CD14-positive monocyte (primary cell): ENCODE results near the gene KLHDC8A. TPM values are rescaled to one million over a fixed set of nuclear protein-coding genes. Genes with fewer than 3 reads are reported as not detected.

Experiments used
- DNase-seq, 3 donors: peaks; one replicate each; pipeline ENCODE4 v3.0.0-alpha.2; 2011 to 2022
- H2AFZ ChIP-seq: 2 replicates; pipeline ENCODE4 v1.6.0; 2012; ENCODE audit warnings: mild to moderate bottlenecking, low read depth, low read length, inconsistent platforms; ENCODE audit not compliant: insufficient read depth, poor library complexity, severe bottlenecking
- H3K27ac ChIP-seq, 2 donors: 1 replicate in 1 of 2; 2 replicates in 1 of 2; pipeline ENCODE4 v1.5.1; 2012 to 2013; ENCODE audit warnings: low read length in 2 of 2, control low read depth in 1 of 2, inconsistent platforms in 1 of 2, low read depth in 1 of 2, mild to moderate bottlenecking in 1 of 2
- H3K27me3 ChIP-seq, 2 donors: one replicate each; pipeline versions ENCODE4 v1.6.0 to v1.6.1; 2011 to 2013; ENCODE audit warnings: low read length in 2 of 2; ENCODE audit not compliant: control insufficient read depth in 2 of 2, insufficient read depth in 2 of 2
- H3K36me3 ChIP-seq, 2 donors: replicated peaks in 1 of 2; 1 replicate in 1 of 2; 2 replicates in 1 of 2; pipeline versions ENCODE4 v1.5.1 to v1.6.1; 2012 to 2013; ENCODE audit warnings: low read length in 2 of 2, control low read depth in 1 of 2, inconsistent platforms in 1 of 2, mild to moderate bottlenecking in 1 of 2; ENCODE audit not compliant: insufficient read depth in 2 of 2, control insufficient read depth in 1 of 2
- H3K4me1 ChIP-seq, 2 donors: 1 replicate in 1 of 2; 2 replicates in 1 of 2; pipeline versions ENCODE4 v1.5.1 to v1.6.1; 2012 to 2013; ENCODE audit warnings: low read length in 2 of 2, control low read depth in 1 of 2, inconsistent platforms in 1 of 2, mild to moderate bottlenecking in 1 of 2, moderate library complexity in 1 of 2; ENCODE audit not compliant: insufficient read depth in 2 of 2, control insufficient read depth in 1 of 2
- H3K4me2 ChIP-seq: replicated peaks from 2 replicates; pipeline ENCODE3; 2012; ENCODE audit warnings: low read length, moderate library complexity, mild to moderate bottlenecking; ENCODE audit not compliant: poor library complexity, severe bottlenecking; ENCODE audit errors: extremely low read depth
- H3K4me3 ChIP-seq, 3 experiments: fragments of 200-600 bp in 1 of 3; sonication (generic) in 1 of 3; replicated peaks in 1 of 3; 1 replicate in 2 of 3; 2 replicates in 1 of 3; pipeline ENCODE4 v1.5.1; 2011 to 2013; ENCODE audit warnings: low read length in 3 of 3, mild to moderate bottlenecking in 3 of 3, control low read depth in 2 of 3, low read depth in 2 of 3, inconsistent platforms in 1 of 3, moderate library complexity in 1 of 3
- H3K79me2 ChIP-seq: 2 replicates; pipeline ENCODE4 v1.6.0; 2012; ENCODE audit warnings: mild to moderate bottlenecking, control low read depth, inconsistent platforms, low read length, moderate library complexity; ENCODE audit not compliant: insufficient read depth
- H3K9ac ChIP-seq: 2 replicates; pipeline ENCODE4 v1.6.0; 2017; ENCODE audit warnings: low read length, mild to moderate bottlenecking; ENCODE audit not compliant: insufficient read depth, poor library complexity, severe bottlenecking
- H3K9me3 ChIP-seq, 2 donors: replicated peaks in 1 of 2; 1 replicate in 1 of 2; 2 replicates in 1 of 2; pipeline versions ENCODE4 v1.5.1 to v1.6.1; 2012 to 2013; ENCODE audit warnings: low read length in 2 of 2, control low read depth in 1 of 2; ENCODE audit not compliant: control insufficient read depth in 1 of 2, insufficient read depth in 1 of 2
- H4K20me1 ChIP-seq: 2 replicates; pipeline ENCODE4 v1.6.0; 2012; ENCODE audit warnings: mild to moderate bottlenecking, low read length, control low read depth, moderate library complexity; ENCODE audit not compliant: insufficient read depth
- H3K27ac Mint-ChIP-seq, 7 donors: one replicate each; pipeline ENCODE4 v1.8.0; 2020; ENCODE audit warnings: mild to moderate bottlenecking in 7 of 7, mixed read lengths in 7 of 7, moderate library complexity in 6 of 7, inconsistent platforms in 2 of 7
- H3K27me3 Mint-ChIP-seq, 3 donors: one replicate each; pipeline ENCODE4 v1.8.0; 2021 to 2022; ENCODE audit warnings: low read depth in 3 of 3, mild to moderate bottlenecking in 3 of 3, mixed read lengths in 3 of 3, moderate library complexity in 3 of 3, inconsistent platforms in 1 of 3
- H3K36me3 Mint-ChIP-seq, 2 donors: one replicate each; pipeline ENCODE4 v1.8.0; 2020; ENCODE audit warnings: mixed read lengths in 2 of 2, inconsistent platforms in 1 of 2, mild to moderate bottlenecking in 1 of 2
- H3K4me1 Mint-ChIP-seq: one replicate; pipeline ENCODE4 v1.8.0; 2020; ENCODE audit warnings: mild to moderate bottlenecking, mixed read lengths
- H3K4me3 Mint-ChIP-seq, 2 donors: one replicate each; pipeline ENCODE4 v1.8.0; 2020; ENCODE audit warnings: mild to moderate bottlenecking in 2 of 2, mixed read lengths in 2 of 2, moderate library complexity in 1 of 2
- H3K9me3 Mint-ChIP-seq, 7 donors: one replicate each; pipeline ENCODE4 v1.8.0; 2020 to 2022; ENCODE audit warnings: mixed read lengths in 7 of 7, mild to moderate bottlenecking in 6 of 7, moderate library complexity in 6 of 7, inconsistent platforms in 2 of 7
- WGBS: methylation state at CpG from one replicate; pipeline ENCODE4 v1.1.5; 2013; ENCODE audit warnings: missing lambda C conversion rate; ENCODE audit not compliant: insufficient coverage; 5-methylcytosine and 5-hydroxymethylcytosine counted together
- intact Hi-C, 2 donors: fragments of 100-400 bp; cut with micrococcal nuclease; formaldehyde crosslinking; loops; one replicate each; pipeline versions ENCODE4 v1.15.0 to v1.15.1; 2023
- polyA plus RNA-seq, 3 donors: library from polyadenylated mRNA; depleted of rRNA in 1 of 3; unstranded in 2 of 3; stranded (reverse) in 1 of 3; fragments of 300-500 nt in 2 of 3; fragments of >200 nt in 1 of 3; fragmentation: Illumina TruSeq in 2 of 3; gene quantifications; 1 replicate in 2 of 3; 2 replicates in 1 of 3; pipeline ENCODE4 v1.2.3, GENCODE V29; 2012 to 2021
- TF ChIP-seq, protein P1 (sequence below): fragments of 200-600 bp; IDR thresholded peaks from one replicate; pipeline ENCODE4 v1.8.0; 2022; ENCODE audit warnings: antibody characterized with exemption, mild to moderate bottlenecking

Gene KLHDC8A
- polyA plus RNA-seq, 3 donors = not detected

- H3K27ac Mint-ChIP-seq = no peak overlapping the region
These were observed 38.9 kb upstream of the KLHDC8A start for GRCh38 chr1:205395616-205396015.

GRCh38 chr1:205392650-205393049 is 35.9 kb upstream of the KLHDC8A start:
- DNase-seq = no peak
- Mint-ChIP-seq H3K4me1 (no peaks in the 10 kb centered on the region), H3K27me3 (peaks cover 22 to 44% (median 29%) of the 10 kb centered on the region in 3 donors), H3K9me3 (peaks cover 0 to 6% (median 2%) of the 10 kb centered on the region in 7 donors), H3K27ac (no peak overlapping the region), H3K4me3 (peak overlapping the region in 1 of 2 donors; percentile 5), H3K36me3 (no peaks in the 10 kb centered on the region)
- H3K9me3 ChIP-seq = no peaks in the 10 kb centered on the region
- no peak overlapping the region for H3K27ac ChIP-seq
- H4K20me1 ChIP-seq = no peaks in the 10 kb centered on the region
- H3K9ac ChIP-seq = no peak overlapping the region
- no peaks in the 10 kb centered on the region for H3K4me1 ChIP-seq
- intact Hi-C loops = no loop called here
- H3K27me3 ChIP-seq = peaks cover 6 to 19% of the 10 kb centered on the region in 2 donors
- H3K36me3 ChIP-seq = no peaks in the 10 kb centered on the region
- WGBS = no CpG with 5 or more reads among the region's 1 CpG
- H3K4me3 ChIP-seq = no peak overlapping the region
- H3K4me2 ChIP-seq = no peak overlapping the region
- no peaks in the 10 kb centered on the region for H3K79me2 ChIP-seq
- no peak overlapping the region for H2AFZ ChIP-seq
- TF ChIP-seq, protein P1, sequence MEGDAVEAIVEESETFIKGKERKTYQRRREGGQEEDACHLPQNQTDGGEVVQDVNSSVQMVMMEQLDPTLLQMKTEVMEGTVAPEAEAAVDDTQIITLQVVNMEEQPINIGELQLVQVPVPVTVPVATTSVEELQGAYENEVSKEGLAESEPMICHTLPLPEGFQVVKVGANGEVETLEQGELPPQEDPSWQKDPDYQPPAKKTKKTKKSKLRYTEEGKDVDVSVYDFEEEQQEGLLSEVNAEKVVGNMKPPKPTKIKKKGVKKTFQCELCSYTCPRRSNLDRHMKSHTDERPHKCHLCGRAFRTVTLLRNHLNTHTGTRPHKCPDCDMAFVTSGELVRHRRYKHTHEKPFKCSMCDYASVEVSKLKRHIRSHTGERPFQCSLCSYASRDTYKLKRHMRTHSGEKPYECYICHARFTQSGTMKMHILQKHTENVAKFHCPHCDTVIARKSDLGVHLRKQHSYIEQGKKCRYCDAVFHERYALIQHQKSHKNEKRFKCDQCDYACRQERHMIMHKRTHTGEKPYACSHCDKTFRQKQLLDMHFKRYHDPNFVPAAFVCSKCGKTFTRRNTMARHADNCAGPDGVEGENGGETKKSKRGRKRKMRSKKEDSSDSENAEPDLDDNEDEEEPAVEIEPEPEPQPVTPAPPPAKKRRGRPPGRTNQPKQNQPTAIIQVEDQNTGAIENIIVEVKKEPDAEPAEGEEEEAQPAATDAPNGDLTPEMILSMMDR = no peak

More at GRCh38 chr1:205395616-205396015, 38.9 kb upstream of the KLHDC8A start:
- TF ChIP-seq, protein P1 = no peak
- no peak for DNase-seq
- Histone ChIP-seq H2AFZ (no peak overlapping the region), H4K20me1 (no peaks in the 10 kb centered on the region), H3K4me1 (no peaks in the 10 kb centered on the region), H3K36me3 (no peaks in the 10 kb centered on the region), H3K27ac (no peak overlapping the region), H3K79me2 (no peaks in the 10 kb centered on the region), H3K9me3 (no peaks in the 10 kb centered on the region), H3K4me3 (no peak overlapping the region), H3K4me2 (no peak overlapping the region), H3K9ac (no peak overlapping the region), H3K27me3 (peaks cover 9 to 18% of the 10 kb centered on the region in 2 donors)
- WGBS = no CpG with 5 or more reads among the region's 3 CpGs
- no peaks in the 10 kb centered on the region for H3K4me1 Mint-ChIP-seq
- H3K36me3 Mint-ChIP-seq = no peaks in the 10 kb centered on the region
- intact Hi-C loops = no loop called here
- H3K9me3 Mint-ChIP-seq = peaks cover 0 to 6% (median 2%) of the 10 kb centered on the region in 7 donors
- peaks cover 13 to 41% (median 28%) of the 10 kb centered on the region in 3 donors for H3K27me3 Mint-ChIP-seq
- H3K4me3 Mint-ChIP-seq = peak overlapping the region in 1 of 2 donors; percentile 58
